A673 (cell line): ENCODE results near the gene RND3. TPM values are rescaled to one million over a fixed set of nuclear protein-coding genes. Genes with fewer than 3 reads are reported as not detected.

Experiments used
- BruUV-seq: library from RNA; stranded (reverse); fragments of 400-500 nt; replicated peaks from 2 replicates; lab custom pipeline; 2021; lab: Mats Ljungman, UMichigan
- CTCF ChIA-PET: fragments of 300-600 bp; sonication (Branson Sonifier 250); formaldehyde crosslinking; loops from one replicate; lab custom pipeline; 2022; ENCODE audit warnings: antibody characterized with exemption; lab: Charles Lee
- POLR2A ChIA-PET: fragments of 300-600 bp; sonication (Branson Sonifier 250); formaldehyde crosslinking; loops from one replicate; lab custom pipeline; 2022; ENCODE audit warnings: antibody characterized with exemption; ENCODE audit not compliant: low non-redundant PET; lab: Charles Lee
- DNase-seq: peaks from one replicate; pipeline ENCODE4 v3.0.0-alpha.2; 2015; ENCODE audit warnings: low spot score
- H3K27ac ChIP-seq: fragments of 200-600 bp; sonication (generic); 2 replicates; pipeline ENCODE4 v1.5.1; 2016; ENCODE audit warnings: mixed run types, low read depth, mild to moderate bottlenecking, mixed read lengths, antibody characterized with exemption, low read length; ENCODE audit not compliant: poor library complexity, severe bottlenecking
- H3K27me3 ChIP-seq: fragments of 200-600 bp; sonication (generic); replicated peaks from 2 replicates; pipeline ENCODE4 v1.6.1; 2017; ENCODE audit warnings: mixed run types, low read depth, mild to moderate bottlenecking, mixed read lengths, antibody characterized with exemption, low read length; ENCODE audit not compliant: insufficient read depth, poor library complexity
- H3K36me3 ChIP-seq: fragments of 200-600 bp; sonication (generic); 2 replicates; pipeline ENCODE4 v1.6.1; 2016; ENCODE audit warnings: mixed run types, mild to moderate bottlenecking, mixed read lengths, antibody characterized with exemption, low read length; ENCODE audit not compliant: insufficient read depth, poor library complexity, severe bottlenecking
- H3K4me1 ChIP-seq: fragments of 200-600 bp; sonication (generic); 2 replicates; pipeline ENCODE4 v1.6.1; 2017; ENCODE audit warnings: mixed run types, mild to moderate bottlenecking, mixed read lengths, antibody characterized with exemption, low read length; ENCODE audit not compliant: insufficient read depth, poor library complexity, severe bottlenecking
- H3K4me3 ChIP-seq: fragments of 200-600 bp; sonication (generic); 2 replicates; pipeline ENCODE4 v1.5.1; 2016; ENCODE audit warnings: low read depth, mixed run types, mild to moderate bottlenecking, mixed read lengths, low read length; ENCODE audit not compliant: poor library complexity, severe bottlenecking
- H3K9me3 ChIP-seq: fragments of 200-600 bp; sonication (generic); 2 replicates; pipeline ENCODE4 v1.6.1; 2016; ENCODE audit warnings: mixed run types, low read depth, mild to moderate bottlenecking, mixed read lengths, antibody characterized with exemption, low read length; ENCODE audit not compliant: poor library complexity, severe bottlenecking
- EZH2 ChIP-seq: fragments of 200-600 bp; sonication (generic); IDR thresholded peaks from 2 replicates; pipeline ENCODE4 v1.6.1; 2017; ENCODE audit warnings: borderline replicate concordance, low read depth, mild to moderate bottlenecking, mixed read lengths, antibody characterized with exemption, low read length; ENCODE audit not compliant: poor library complexity, severe bottlenecking
- intact Hi-C: fragments of 100-400 bp; cut with micrococcal nuclease; formaldehyde crosslinking; loops from one replicate; pipeline ENCODE4 v1.10.0; 2022; ENCODE audit not compliant: unreplicated experiment
- total RNA-seq: library from RNA; stranded (reverse); gene quantifications from 2 replicates; pipeline ENCODE4 v1.2.3, GENCODE V29; 2021
- TF ChIP-seq, protein P1 (sequence below): fragments of 300-800, 200-600 bp; sonication (generic); conservative IDR thresholded peaks from 2 replicates; pipeline ENCODE4 v1.5.1; 2017; ENCODE audit warnings: low read depth, mild to moderate bottlenecking, antibody characterized with exemption, low read length, moderate library complexity, mixed read lengths

Gene RND3
- total RNA-seq, 1 experiment from 2014 or later, result 15.0 TPM

DNA sequence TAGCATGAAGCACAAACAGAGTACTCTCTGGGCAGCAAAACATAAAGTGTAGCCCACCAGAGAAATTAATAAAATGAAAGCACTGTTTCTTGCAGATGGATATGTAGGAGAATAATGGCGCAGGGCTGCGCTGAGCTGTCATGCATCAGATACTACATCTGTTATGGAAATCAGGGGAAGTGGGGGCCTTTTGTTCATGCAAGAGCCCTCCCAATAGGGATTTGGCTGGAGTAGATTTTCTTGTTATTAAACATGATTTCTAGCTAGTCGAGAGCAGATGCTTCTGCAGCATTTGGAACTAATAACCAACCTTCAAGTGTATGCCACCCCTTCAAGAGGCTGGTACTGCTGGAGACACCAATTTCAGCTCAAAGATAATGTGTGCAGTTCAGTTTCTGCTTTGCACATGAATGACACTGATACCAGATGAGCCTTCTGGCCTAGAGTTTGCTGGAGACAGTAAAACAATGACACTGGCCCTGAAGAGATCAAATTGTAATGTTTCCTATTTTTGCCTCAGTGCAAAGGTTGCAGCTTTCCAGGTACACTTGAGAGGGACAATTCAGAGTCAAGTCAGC, 58.0 kb downstream of the RND3 start:
- Histone ChIP-seq H3K27ac (no peak overlapping the region), H3K27me3 (no peaks in the 10 kb centered on the region)
- CTCF ChIA-PET, result no interaction called here

GRCh38 chr2:150428641-150429040, 58.8 kb downstream of the RND3 start:
- H3K4me3 ChIP-seq, result no peak overlapping the region
- POLR2A ChIA-PET, result no interaction called here
- no TSS peak for BruUV-seq
- H3K27me3 ChIP-seq, result no peaks in the 10 kb centered on the region
- CTCF ChIA-PET, result no interaction called here
- TF ChIP-seq, protein P1, sequence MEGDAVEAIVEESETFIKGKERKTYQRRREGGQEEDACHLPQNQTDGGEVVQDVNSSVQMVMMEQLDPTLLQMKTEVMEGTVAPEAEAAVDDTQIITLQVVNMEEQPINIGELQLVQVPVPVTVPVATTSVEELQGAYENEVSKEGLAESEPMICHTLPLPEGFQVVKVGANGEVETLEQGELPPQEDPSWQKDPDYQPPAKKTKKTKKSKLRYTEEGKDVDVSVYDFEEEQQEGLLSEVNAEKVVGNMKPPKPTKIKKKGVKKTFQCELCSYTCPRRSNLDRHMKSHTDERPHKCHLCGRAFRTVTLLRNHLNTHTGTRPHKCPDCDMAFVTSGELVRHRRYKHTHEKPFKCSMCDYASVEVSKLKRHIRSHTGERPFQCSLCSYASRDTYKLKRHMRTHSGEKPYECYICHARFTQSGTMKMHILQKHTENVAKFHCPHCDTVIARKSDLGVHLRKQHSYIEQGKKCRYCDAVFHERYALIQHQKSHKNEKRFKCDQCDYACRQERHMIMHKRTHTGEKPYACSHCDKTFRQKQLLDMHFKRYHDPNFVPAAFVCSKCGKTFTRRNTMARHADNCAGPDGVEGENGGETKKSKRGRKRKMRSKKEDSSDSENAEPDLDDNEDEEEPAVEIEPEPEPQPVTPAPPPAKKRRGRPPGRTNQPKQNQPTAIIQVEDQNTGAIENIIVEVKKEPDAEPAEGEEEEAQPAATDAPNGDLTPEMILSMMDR, result no peak
- no peak for TF ChIP-seq EZH2
- no peak overlapping the region for H3K27ac ChIP-seq
- no peak for DNase-seq
- no peaks in the 10 kb centered on the region for H3K9me3 ChIP-seq
- intact Hi-C loops, result no loop called here
- no peaks in the 10 kb centered on the region for H3K36me3 ChIP-seq
- peaks cover 6% of the 10 kb centered on the region for H3K4me1 ChIP-seq

More for the DNA sequence above, 58.0 kb downstream of the RND3 start:
- Histone ChIP-seq H3K9me3 (no peaks in the 10 kb centered on the region), H3K36me3 (no peaks in the 10 kb centered on the region), H3K4me3 (no peak overlapping the region), H3K4me1 (peaks cover 6% of the 10 kb centered on the region)
- no peak for TF ChIP-seq EZH2
- TF ChIP-seq, protein P1, result no peak
- no TSS peak for BruUV-seq
- intact Hi-C loops, result no loop called here
- POLR2A ChIA-PET, result interaction anchor here (0.5 kb wide), 1 partner anchor 717 kb away, joined by 3 read pairs; no protein-coding TSS in a partner anchor
- DNase-seq, result no peak

GRCh38 chr2:150427298-150427697, 60.2 kb downstream of the RND3 start:
- CTCF ChIA-PET, result no interaction called here
- Histone ChIP-seq H3K9me3 (no peaks in the 10 kb centered on the region), H3K36me3 (no peaks in the 10 kb centered on the region), H3K4me1 (peaks cover 6% of the 10 kb centered on the region), H3K27me3 (no peaks in the 10 kb centered on the region), H3K4me3 (no peak overlapping the region), H3K27ac (no peak overlapping the region)
- intact Hi-C loops, result no loop called here
- no peak for DNase-seq
- no peak for TF ChIP-seq EZH2
- TF ChIP-seq, protein P1, result no peak
- POLR2A ChIA-PET, result no interaction called here
- no TSS peak for BruUV-seq
